HG03571 (cell line): Measurements from ENCODE around the gene PGP.

Experiments
- ATAC-seq: cut with Tn5 transposase; IDR thresholded peaks from one replicate; pipeline ENCODE4 v1.9.1; 2021; ENCODE audit not compliant: unreplicated experiment

The PGP gene

DNA sequence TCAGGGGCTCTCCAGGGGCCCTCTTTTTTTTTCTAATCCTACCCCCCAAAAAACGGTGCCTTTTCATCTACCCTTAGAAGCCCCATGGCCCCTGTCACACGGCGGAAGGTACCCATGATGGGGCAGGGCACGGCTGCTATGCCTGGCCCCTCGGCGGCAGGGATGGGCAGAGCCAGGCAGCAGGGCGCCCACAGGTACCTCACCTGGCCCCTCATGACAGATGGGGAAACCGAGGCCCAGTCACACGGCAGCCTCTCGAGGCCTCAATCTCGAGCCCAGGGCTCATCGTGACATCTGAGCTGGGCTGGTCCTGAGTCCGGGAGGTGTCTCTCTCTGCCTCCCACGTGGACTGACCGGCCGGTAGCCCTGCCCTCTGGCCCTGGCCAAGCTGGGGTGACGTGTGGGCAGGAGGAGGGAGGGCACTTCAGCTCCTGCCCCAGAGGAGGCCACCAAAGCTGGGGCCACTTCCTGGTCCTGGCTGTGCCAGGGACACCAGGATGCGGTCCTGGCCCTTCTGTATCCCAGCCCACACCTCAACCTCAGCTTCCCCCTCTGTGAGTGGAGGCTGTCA is 47.5 kb downstream of the PGP start:
- no peak for ATAC-seq

DNA sequence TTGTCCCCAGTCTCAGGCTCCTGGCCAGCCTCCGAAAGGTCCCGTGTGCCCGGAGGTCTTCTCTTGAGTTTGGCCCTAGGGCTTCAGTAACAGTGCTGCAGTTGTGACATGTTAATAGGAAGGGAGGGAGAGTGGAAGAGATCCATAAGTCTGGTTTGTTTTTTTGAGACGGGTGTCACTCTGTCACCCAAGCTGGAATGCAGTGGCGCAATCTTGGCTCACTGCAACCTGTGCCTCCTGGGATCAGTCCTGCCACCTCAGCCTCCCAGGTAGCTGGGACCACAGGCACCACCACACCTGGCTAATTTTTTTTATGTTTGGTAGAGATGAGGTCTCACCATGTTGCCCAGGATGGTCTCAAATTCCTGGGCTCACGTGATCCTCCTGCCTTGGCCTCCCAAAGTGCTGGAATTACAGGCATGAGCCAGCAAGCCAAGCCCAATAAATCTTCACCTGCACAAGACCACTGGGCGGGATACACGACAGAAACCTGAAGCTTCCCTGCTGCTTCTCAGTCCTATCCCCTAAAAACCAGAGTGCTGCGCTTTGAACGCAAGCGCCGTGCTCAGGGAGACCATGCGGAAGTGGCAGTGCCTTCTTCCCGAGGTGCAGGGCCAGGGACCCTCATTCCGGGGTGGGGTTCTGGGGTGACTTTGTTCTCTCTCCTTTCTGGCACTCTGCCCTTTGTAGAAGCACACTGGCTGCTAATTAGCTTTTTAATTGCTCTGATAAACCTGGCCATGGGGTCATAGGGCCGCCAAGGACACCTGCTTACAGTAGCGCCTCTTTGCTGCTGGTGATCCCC is 48.2 kb downstream of the PGP start:
- ATAC-seq: no peak

DNA sequence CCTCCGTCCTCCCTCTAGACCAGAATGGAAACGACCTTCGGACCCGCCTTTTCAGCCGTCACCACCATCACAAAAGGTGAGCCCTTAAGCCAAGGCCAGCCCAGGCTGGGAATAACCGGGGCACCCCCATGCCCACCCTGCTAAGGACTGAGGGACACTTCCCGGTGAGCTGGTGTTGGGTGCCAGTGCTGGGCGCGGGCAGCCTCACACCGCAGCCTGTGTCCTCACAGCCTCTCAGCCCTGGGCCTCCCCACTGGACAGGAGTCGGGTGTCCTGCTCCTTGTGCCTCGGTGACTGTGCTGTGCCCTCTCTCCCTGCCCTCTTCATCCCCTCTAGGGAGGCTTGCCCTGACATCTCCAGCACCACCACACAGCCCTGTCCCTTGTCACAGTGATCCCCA is 48.8 kb downstream of the PGP start:
- no peak for ATAC-seq

DNA sequence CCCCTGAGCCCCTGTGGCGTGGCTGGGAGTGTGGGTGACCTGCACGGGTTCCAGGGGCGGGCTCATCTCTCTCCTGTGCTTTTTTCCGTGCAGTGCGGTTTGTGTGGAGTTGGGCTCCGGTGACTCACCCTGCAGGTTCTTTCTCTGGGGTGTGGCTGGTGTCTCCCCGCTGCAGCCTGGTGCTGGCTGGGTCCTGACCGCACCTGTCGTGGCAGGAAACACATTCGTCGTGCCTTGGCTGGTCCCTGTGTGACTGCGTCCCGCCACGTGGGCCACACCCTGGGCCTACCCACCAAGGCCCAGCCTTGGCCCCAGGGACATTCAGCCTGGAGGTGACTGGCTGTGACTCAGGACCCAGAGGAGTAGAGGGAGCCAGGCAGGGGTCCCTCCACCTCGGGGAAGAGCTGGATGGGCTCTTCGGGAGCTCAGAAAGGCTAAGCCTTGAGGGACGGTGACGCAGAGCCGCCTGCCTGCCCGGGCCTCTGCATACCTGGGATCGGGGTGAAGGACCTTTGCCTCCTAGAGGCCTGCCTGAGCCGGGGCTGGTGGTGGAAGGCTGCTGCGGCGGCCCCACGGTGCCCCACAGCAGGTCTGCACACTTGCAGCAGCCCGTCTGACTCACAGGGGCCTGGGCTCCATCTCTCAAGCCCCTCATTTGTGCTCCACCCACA is 51.3 kb downstream of the PGP start:
- ATAC-seq: no peak

DNA sequence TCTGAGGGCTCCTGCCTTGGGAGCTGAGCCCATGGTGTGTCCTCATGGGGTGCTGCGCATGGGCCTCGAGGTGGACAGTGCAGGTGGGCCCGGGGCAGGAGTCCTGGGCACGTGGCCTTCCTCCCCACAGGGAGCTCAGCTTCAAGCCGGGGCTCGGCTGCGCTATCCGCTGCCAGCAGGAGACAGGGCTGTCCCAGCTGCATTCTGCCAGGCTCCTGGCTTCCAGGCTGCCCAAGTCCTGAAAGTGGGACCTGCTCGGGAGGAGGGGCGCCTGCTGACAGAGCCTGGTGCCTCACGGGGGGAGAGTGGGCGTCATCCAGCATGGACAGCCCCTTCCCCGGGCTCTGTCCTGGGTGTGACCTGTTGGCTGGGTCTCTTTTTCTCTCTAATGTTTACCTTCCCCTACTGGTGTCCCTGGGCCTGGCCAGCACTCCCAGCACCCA is 51.9 kb downstream of the PGP start:
- ATAC-seq: no peak

DNA sequence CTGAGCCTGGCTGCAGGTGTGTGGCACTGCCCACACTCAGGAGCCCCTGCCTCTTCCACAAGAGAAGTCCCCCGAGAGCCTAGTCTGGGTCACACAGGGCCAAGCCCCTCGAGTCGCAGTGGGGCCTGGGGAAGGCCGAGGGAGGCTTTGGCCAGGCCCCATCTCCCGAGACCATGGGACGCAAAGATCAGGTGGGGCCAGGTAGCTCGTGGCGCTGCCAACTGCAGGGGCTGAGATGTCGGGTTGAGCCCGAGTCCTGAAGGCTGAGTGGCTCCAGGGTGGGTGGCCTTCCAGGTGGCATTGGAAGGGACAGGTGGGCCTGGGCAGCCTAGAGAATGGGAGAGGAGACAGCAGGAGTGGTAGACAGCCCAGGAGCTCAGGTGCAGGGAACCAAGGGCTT is 52.7 kb downstream of the PGP start:
- no peak for ATAC-seq
